Mesenchymal stem cell (in vitro differentiated cells and primary cell): ENCODE measurements around the gene VCPKMT.
A peak's percentile ranks its signal among the peaks of the same experiment; 100 is the strongest.

ENCODE experiments used
- DNase-seq: peaks from one replicate; pipeline ENCODE4 v3.0.0-alpha.2; 2013
- H2AFZ ChIP-seq: one replicate; pipeline ENCODE4 v1.6.1; 2013; ENCODE audit warnings: low read depth, mild to moderate bottlenecking, control low read depth, inconsistent platforms, low read length, moderate library complexity
- H2AK5ac ChIP-seq: 2 replicates; pipeline ENCODE4 v1.6.1; 2013; ENCODE audit warnings: low read length, moderate library complexity, mild to moderate bottlenecking, inconsistent platforms; ENCODE audit not compliant: severe bottlenecking
- H2BK120ac ChIP-seq: one replicate; pipeline ENCODE4 v1.6.1; 2013; ENCODE audit warnings: low read depth, mild to moderate bottlenecking, inconsistent platforms, low read length, moderate library complexity
- H2BK12ac ChIP-seq, 2 experiments: one replicate each; pipeline ENCODE4 v1.6.1; 2013; ENCODE audit warnings: inconsistent platforms in 2 of 2, low read length in 2 of 2, mild to moderate bottlenecking in 2 of 2, moderate library complexity in 2 of 2, control low read depth in 1 of 2
- H2BK15ac ChIP-seq: one replicate; pipeline ENCODE4 v1.6.1; 2013; ENCODE audit warnings: mild to moderate bottlenecking, low read depth, inconsistent platforms; ENCODE audit not compliant: poor library complexity, severe bottlenecking
- H2BK5ac ChIP-seq: 2 replicates; pipeline ENCODE4 v1.6.1; 2013; ENCODE audit warnings: low read depth, mild to moderate bottlenecking, low read length, control low read depth, inconsistent platforms; ENCODE audit not compliant: poor library complexity, severe bottlenecking
- H3K14ac ChIP-seq, 2 experiments: one replicate each; pipeline ENCODE4 v1.6.1; 2013; ENCODE audit warnings: inconsistent platforms in 2 of 2, low read length in 2 of 2, control low read depth in 1 of 2, mild to moderate bottlenecking in 1 of 2, moderate library complexity in 1 of 2
- H3K18ac ChIP-seq, 2 experiments: one replicate each; pipeline ENCODE4 v1.6.1; 2013; ENCODE audit warnings: inconsistent platforms in 2 of 2, low read length in 2 of 2, control low read depth in 1 of 2, low read depth in 1 of 2, mild to moderate bottlenecking in 1 of 2
- H3K23ac ChIP-seq, 2 experiments: one replicate each; pipeline ENCODE4 v1.6.1; 2013; ENCODE audit warnings: inconsistent platforms in 2 of 2, low read length in 2 of 2, mild to moderate bottlenecking in 2 of 2, moderate library complexity in 2 of 2, control low read depth in 1 of 2
- H3K27ac ChIP-seq: 2 replicates; pipeline ENCODE4 v1.5.1; 2013; ENCODE audit warnings: mild to moderate bottlenecking, moderate library complexity, low read length, control low read depth, inconsistent platforms; ENCODE audit not compliant: poor library complexity, severe bottlenecking
- H3K27me3 ChIP-seq, 2 experiments: 2 replicates each; pipeline versions ENCODE4 v1.6.1 to v1.7.0; 2013; ENCODE audit warnings: low read length in 2 of 2, mild to moderate bottlenecking in 2 of 2, moderate library complexity in 2 of 2, control low read depth in 1 of 2, inconsistent platforms in 1 of 2; ENCODE audit not compliant: control insufficient read depth in 1 of 2, insufficient read depth in 1 of 2
- H3K36me3 ChIP-seq, 2 experiments: 2 replicates each; pipeline versions ENCODE4 v1.6.1 to v1.7.0; 2013; ENCODE audit warnings: low read length in 2 of 2, control low read depth in 1 of 2, inconsistent platforms in 1 of 2, low read depth in 1 of 2, mild to moderate bottlenecking in 1 of 2; ENCODE audit not compliant: insufficient read depth in 2 of 2, control insufficient read depth in 1 of 2
- H3K4ac ChIP-seq, 2 experiments: one replicate each; pipeline ENCODE4 v1.6.1; 2013; ENCODE audit warnings: inconsistent platforms in 2 of 2, low read length in 2 of 2, mild to moderate bottlenecking in 2 of 2, moderate library complexity in 2 of 2, control low read depth in 1 of 2, low read depth in 1 of 2
- H3K4me1 ChIP-seq: 2 replicates; pipeline ENCODE4 v1.6.1; 2013; ENCODE audit warnings: low read depth, low read length, control low read depth; ENCODE audit not compliant: control insufficient read depth, insufficient read depth
- H3K4me2 ChIP-seq: 2 replicates; pipeline ENCODE4 v1.6.1; 2013; ENCODE audit warnings: low read length, mild to moderate bottlenecking, inconsistent platforms; ENCODE audit not compliant: poor library complexity, severe bottlenecking
- H3K4me3 ChIP-seq, 2 experiments: 2 replicates each; pipeline versions ENCODE4 v1.5.1 to v1.7.0; 2013; ENCODE audit warnings: low read length in 2 of 2, mild to moderate bottlenecking in 2 of 2, control low read depth in 1 of 2, low read depth in 1 of 2; ENCODE audit not compliant: insufficient read depth in 1 of 2
- H3K79me1 ChIP-seq: replicated peaks from 2 replicates; pipeline ENCODE4 v1.6.1; 2013; ENCODE audit warnings: mild to moderate bottlenecking, control low read depth, low read length, inconsistent platforms; ENCODE audit not compliant: poor library complexity, severe bottlenecking
- H3K9ac ChIP-seq: 2 replicates; pipeline ENCODE4 v1.7.0; 2013; ENCODE audit warnings: mild to moderate bottlenecking, low read length, moderate library complexity
- H3K9me3 ChIP-seq: 2 replicates; pipeline ENCODE4 v1.7.0; 2013; ENCODE audit warnings: mild to moderate bottlenecking, low read length; ENCODE audit not compliant: control insufficient read depth
- H4K8ac ChIP-seq: one replicate; pipeline ENCODE4 v1.6.1; 2013; ENCODE audit warnings: inconsistent platforms, mild to moderate bottlenecking, low read length, moderate library complexity
- H4K91ac ChIP-seq: one replicate; pipeline ENCODE4 v1.6.1; 2013; ENCODE audit warnings: mild to moderate bottlenecking, low read length, inconsistent platforms
- WGBS: methylation state at CpG from one replicate; pipeline ENCODE4 v1.1.7; 2013; ENCODE audit warnings: mixed read lengths; 5-methylcytosine and 5-hydroxymethylcytosine counted together

VCPKMT gene

GRCh38 chr14:50089208-50089607 lies 27.2 kb downstream of the VCPKMT start:
- Histone ChIP-seq H2AK5ac (no peak overlapping the region), H3K9me3 (no peaks in the 10 kb centered on the region), H2AFZ (no peak overlapping the region), H3K4me1 (no peaks in the 10 kb centered on the region), H3K9ac (no peak overlapping the region), H3K23ac (no peak overlapping the region), H3K14ac (no peak overlapping the region), H3K4ac (no peak overlapping the region), H4K91ac (no peak overlapping the region), H3K79me1 (no peaks in the 10 kb centered on the region), H3K18ac (no peak overlapping the region), H2BK15ac (no peak overlapping the region), H3K36me3 (peaks cover 6 to 13% of the 10 kb centered on the region in 2 experiments), H3K27me3 (no peaks in the 10 kb centered on the region), H4K8ac (peak overlapping the region; percentile 39), H2BK5ac (no peak overlapping the region), H3K4me3 (no peak overlapping the region), H2BK120ac (no peak overlapping the region), H3K27ac (no peak overlapping the region), H2BK12ac (no peak overlapping the region), H3K4me2 (no peak overlapping the region)
- no peak for DNase-seq
- WGBS = 90% methylated on average over 4 of the region's 5 CpGs

- Histone ChIP-seq H2AFZ (no peak overlapping the region), H3K27me3 (no peaks in the 10 kb centered on the region), H3K9me3 (no peaks in the 10 kb centered on the region), H3K14ac (no peak overlapping the region), H3K9ac (no peak overlapping the region), H3K4me1 (no peaks in the 10 kb centered on the region), H2BK12ac (no peak overlapping the region), H3K23ac (no peak overlapping the region), H3K4ac (no peak overlapping the region), H3K4me3 (no peak overlapping the region), H2BK120ac (no peak overlapping the region), H3K18ac (no peak overlapping the region), H4K8ac (no peak overlapping the region), H2AK5ac (no peak overlapping the region), H3K27ac (no peak overlapping the region), H4K91ac (no peak overlapping the region), H3K36me3 (peaks cover 6 to 13% of the 10 kb centered on the region in 2 experiments), H2BK5ac (no peak overlapping the region), H2BK15ac (no peak overlapping the region), H3K4me2 (no peak overlapping the region), H3K79me1 (no peaks in the 10 kb centered on the region)
- 72% methylated on average over 2 of the region's 2 CpGs for WGBS
- no peak for DNase-seq
Measured at GRCh38 chr14:50088731-50089130, 27.6 kb downstream of the VCPKMT start.

- WGBS = 100% methylated on average over 1 of the region's 2 CpGs
Measured at GRCh38 chr14:50088117-50088515, 28.3 kb downstream of the VCPKMT start.

GRCh38 chr14:50087341-50088116 lies 28.8 kb downstream of the VCPKMT start:
- 65% methylated on average over 1 of the region's 1 CpG for WGBS
- no peak overlapping the region for H3K27ac ChIP-seq

More at GRCh38 chr14:50088117-50088515, 28.3 kb downstream of the VCPKMT start:
- Histone ChIP-seq H3K27me3 (no peaks in the 10 kb centered on the region), H2AFZ (no peak overlapping the region), H3K4me1 (no peaks in the 10 kb centered on the region), H3K27ac (no peak overlapping the region), H3K79me1 (no peaks in the 10 kb centered on the region), H3K9me3 (no peaks in the 10 kb centered on the region), H2BK120ac (no peak overlapping the region), H2BK5ac (no peak overlapping the region), H3K4ac (no peak overlapping the region), H3K9ac (no peak overlapping the region), H3K4me2 (no peak overlapping the region), H2BK15ac (no peak overlapping the region), H2AK5ac (no peak overlapping the region), H4K91ac (no peak overlapping the region), H3K23ac (no peak overlapping the region), H4K8ac (no peak overlapping the region), H3K36me3 (peaks cover 6 to 13% of the 10 kb centered on the region in 2 experiments), H2BK12ac (no peak overlapping the region), H3K18ac (no peak overlapping the region), H3K14ac (no peak overlapping the region), H3K4me3 (no peak overlapping the region)
- DNase-seq = no peak

More at GRCh38 chr14:50087341-50088116, 28.8 kb downstream of the VCPKMT start:
- no peaks in the 10 kb centered on the region for H3K27me3 ChIP-seq
- DNase-seq = no peak
- H3K23ac ChIP-seq = no peak overlapping the region
- H3K9me3 ChIP-seq = no peaks in the 10 kb centered on the region
- no peaks in the 10 kb centered on the region for H3K79me1 ChIP-seq
- no peak overlapping the region for H4K8ac ChIP-seq
- peaks cover 6 to 13% of the 10 kb centered on the region in 2 experiments for H3K36me3 ChIP-seq
- no peak overlapping the region for H3K14ac ChIP-seq
- no peak overlapping the region for H3K4me3 ChIP-seq
- H2BK5ac ChIP-seq = no peak overlapping the region
- no peak overlapping the region for H2BK120ac ChIP-seq
- no peak overlapping the region for H2AK5ac ChIP-seq
- peaks cover 3% of the 10 kb centered on the region for H3K4me1 ChIP-seq
- no peak overlapping the region for H2BK12ac ChIP-seq
- H3K9ac ChIP-seq = no peak overlapping the region
- no peak overlapping the region for H4K91ac ChIP-seq
- no peak overlapping the region for H3K18ac ChIP-seq
- H2AFZ ChIP-seq = no peak overlapping the region
- H3K4ac ChIP-seq = no peak overlapping the region
- no peak overlapping the region for H3K4me2 ChIP-seq
- H2BK15ac ChIP-seq = no peak overlapping the region
